ENCODE measurements around the gene GRB2.
"Not testable (repeated sequence)": the region's sequence is repeated elsewhere in the genome, so short reads cannot be mapped to it uniquely, and the experiment has no call there.

Gene GRB2

DNA sequence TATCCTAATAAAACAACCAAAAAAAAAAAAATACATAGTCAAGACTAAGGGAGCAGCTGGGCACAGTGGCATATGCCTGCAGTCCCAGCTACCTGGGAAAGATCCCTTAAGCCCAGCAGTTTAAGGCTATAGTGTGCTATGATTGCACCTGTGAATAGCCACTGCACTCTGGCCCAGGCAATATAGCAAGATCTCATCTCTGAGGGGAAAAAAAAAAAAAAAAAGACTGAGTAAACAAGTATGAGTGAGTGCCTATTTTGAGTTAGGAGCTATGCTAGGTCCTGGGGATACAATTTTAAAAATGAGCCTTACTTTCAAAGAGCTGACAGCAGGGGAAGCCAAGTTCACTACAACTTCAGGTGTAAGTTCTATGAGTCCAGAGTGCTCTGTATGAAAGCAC, 55.4 kb downstream of the GRB2 start:
- Histone ChIP-seq H3K36me3 (ENCODE audit: control insufficient read depth, insufficient read depth, low read length) (no peaks in the 10 kb centered on the region; the same call in none of the 2 replicates), H3K27me3 (replicated peaks; ENCODE audit: control insufficient read depth, insufficient read depth, low read length) (no peaks in the 10 kb centered on the region), H3K4me3 (replicated peaks; ENCODE audit: low read depth, low read length) (no peak overlapping the region)
- TF ChIP-seq, protein P1, sequence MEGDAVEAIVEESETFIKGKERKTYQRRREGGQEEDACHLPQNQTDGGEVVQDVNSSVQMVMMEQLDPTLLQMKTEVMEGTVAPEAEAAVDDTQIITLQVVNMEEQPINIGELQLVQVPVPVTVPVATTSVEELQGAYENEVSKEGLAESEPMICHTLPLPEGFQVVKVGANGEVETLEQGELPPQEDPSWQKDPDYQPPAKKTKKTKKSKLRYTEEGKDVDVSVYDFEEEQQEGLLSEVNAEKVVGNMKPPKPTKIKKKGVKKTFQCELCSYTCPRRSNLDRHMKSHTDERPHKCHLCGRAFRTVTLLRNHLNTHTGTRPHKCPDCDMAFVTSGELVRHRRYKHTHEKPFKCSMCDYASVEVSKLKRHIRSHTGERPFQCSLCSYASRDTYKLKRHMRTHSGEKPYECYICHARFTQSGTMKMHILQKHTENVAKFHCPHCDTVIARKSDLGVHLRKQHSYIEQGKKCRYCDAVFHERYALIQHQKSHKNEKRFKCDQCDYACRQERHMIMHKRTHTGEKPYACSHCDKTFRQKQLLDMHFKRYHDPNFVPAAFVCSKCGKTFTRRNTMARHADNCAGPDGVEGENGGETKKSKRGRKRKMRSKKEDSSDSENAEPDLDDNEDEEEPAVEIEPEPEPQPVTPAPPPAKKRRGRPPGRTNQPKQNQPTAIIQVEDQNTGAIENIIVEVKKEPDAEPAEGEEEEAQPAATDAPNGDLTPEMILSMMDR (IDR thresholded peaks at IDR 0.05; ENCODE audit: insufficient read depth, low read length, poor library complexity, severe bottlenecking): no peak
- DNase-seq (ENCODE audit: extremely low read depth, insufficient read length): no peak

DNA sequence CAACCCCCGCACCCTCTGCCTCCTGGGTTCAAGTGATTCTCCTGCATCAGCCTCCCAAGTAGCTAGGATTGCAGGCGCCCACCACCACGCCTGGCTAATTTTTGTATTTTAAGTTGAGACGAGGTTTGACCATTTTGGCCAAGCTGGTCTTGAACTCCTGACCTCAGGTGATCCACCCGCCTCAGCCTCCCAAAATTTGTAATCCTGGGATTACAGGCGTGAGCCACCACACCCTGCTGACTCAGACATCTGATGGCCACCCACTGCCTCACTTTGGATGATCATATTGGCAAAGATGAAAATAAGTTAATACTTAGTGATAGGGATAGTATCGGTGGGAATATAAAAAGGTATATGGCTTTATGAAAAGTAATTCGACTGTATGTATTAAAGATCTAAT, 55.9 kb downstream of the GRB2 start:
- H3K36me3 ChIP-seq (ENCODE audit: control insufficient read depth, insufficient read depth, low read length): no peaks in the 10 kb centered on the region; the same call in none of the 2 replicates
- no peaks in the 10 kb centered on the region for H3K27me3 ChIP-seq (replicated peaks; ENCODE audit: control insufficient read depth, insufficient read depth, low read length)
- no peak overlapping the region for H3K4me3 ChIP-seq (replicated peaks; ENCODE audit: low read depth, low read length)
- TF ChIP-seq, protein P1 (IDR thresholded peaks at IDR 0.05; ENCODE audit: insufficient read depth, low read length, poor library complexity, severe bottlenecking): no peak
- DNase-seq (ENCODE audit: extremely low read depth, insufficient read length): no peak

DNA sequence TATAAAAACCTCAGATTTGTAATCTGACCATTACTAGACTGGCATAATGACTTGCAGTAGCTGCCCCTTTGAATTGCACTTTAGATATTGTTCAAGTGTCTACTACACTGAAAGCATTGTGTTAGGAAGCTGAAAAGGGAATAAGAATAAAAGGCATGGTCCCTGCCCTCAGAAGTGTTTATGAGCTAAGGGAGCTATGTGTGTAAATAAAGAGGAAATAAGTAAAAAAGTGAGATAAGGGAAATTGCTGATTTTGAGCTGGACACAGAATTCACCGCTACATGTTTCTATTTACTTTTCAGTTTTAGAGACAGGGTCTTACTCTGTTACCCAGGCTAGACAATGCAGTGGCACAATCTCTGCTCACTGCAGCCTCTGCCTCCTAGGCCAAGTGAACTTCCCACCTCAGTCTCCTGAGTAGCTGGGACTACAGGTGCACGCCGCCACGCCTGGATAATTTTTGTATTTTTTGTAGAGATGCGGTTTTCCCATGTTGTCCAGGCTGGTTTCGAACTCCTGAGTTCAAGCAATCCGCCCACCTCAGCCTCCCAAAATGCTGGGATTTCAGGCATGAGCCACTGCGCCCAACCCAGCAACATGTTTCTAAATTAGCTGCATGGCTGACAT, 57.0 kb downstream of the GRB2 start:
- TF ChIP-seq, protein P1 (IDR thresholded peaks at IDR 0.05; ENCODE audit: insufficient read depth, low read length, poor library complexity, severe bottlenecking): no peak
- H3K27me3 ChIP-seq (replicated peaks; ENCODE audit: control insufficient read depth, insufficient read depth, low read length): no peaks in the 10 kb centered on the region
- no peak overlapping the region for H3K4me3 ChIP-seq (replicated peaks; ENCODE audit: low read depth, low read length)
- H3K36me3 ChIP-seq (ENCODE audit: control insufficient read depth, insufficient read depth, low read length): no peaks in the 10 kb centered on the region; the same call in 1 of the 2 replicates
- no peak for DNase-seq (ENCODE audit: extremely low read depth, insufficient read length)

DNA sequence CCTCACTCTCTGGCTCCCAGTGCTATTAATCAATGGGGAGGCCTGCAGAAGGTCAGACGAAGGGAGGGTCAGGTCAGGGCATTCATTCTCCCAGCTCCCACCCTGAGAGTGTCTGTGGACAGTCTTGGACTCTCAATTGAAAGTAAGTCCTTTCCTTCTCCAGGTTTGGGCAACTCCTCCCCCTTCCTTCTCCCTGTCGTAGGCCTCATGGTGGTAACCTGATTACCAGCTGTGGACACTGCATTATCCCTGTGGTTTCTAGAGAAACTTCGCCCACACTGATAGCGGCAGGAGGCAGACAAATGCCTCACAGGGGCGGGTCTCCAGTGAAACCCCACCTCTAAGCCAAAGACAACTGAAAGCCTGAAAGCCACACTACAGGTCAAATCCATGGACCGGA, 58.6 kb downstream of the GRB2 start:
- no peaks in the 10 kb centered on the region for H3K36me3 ChIP-seq (ENCODE audit: control insufficient read depth, insufficient read depth, low read length)
- DNase-seq (ENCODE audit: extremely low read depth, insufficient read length): no peak
- TF ChIP-seq, protein P1 (IDR thresholded peaks at IDR 0.05; ENCODE audit: insufficient read depth, low read length, poor library complexity, severe bottlenecking): no peak
- H3K27me3 ChIP-seq (replicated peaks; ENCODE audit: control insufficient read depth, insufficient read depth, low read length): no peaks in the 10 kb centered on the region
- peak overlapping the region; percentile 51 for H3K4me3 ChIP-seq (replicated peaks; ENCODE audit: low read depth, low read length)

DNA sequence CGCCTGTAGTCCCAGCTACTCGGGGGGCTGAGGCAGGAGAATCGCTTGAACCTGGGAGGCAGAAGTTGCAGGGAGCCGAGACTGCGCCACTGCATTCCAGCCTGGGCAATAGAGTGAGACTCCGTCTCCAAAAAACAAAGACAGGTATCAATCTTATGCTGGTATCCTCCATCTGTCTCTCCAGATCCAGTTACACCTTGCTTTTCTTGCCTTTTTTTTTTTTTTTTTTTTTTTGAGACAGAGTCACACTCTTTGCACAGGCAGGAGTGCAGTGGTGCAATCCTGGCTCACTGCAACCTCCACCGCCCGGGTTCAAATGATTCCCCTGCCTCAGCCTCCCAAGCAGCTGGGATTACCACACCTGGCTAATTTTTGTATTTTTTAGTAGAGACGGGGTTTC, 59.1 kb downstream of the GRB2 start:
- H3K36me3 ChIP-seq (ENCODE audit: control insufficient read depth, insufficient read depth, low read length); H3K27me3 ChIP-seq (replicated peaks; ENCODE audit: control insufficient read depth, insufficient read depth, low read length); DNase-seq (ENCODE audit: extremely low read depth, insufficient read length): not testable (repeated sequence)
- peak overlapping the region; percentile 51 for H3K4me3 ChIP-seq (replicated peaks; ENCODE audit: low read depth, low read length)

DNA sequence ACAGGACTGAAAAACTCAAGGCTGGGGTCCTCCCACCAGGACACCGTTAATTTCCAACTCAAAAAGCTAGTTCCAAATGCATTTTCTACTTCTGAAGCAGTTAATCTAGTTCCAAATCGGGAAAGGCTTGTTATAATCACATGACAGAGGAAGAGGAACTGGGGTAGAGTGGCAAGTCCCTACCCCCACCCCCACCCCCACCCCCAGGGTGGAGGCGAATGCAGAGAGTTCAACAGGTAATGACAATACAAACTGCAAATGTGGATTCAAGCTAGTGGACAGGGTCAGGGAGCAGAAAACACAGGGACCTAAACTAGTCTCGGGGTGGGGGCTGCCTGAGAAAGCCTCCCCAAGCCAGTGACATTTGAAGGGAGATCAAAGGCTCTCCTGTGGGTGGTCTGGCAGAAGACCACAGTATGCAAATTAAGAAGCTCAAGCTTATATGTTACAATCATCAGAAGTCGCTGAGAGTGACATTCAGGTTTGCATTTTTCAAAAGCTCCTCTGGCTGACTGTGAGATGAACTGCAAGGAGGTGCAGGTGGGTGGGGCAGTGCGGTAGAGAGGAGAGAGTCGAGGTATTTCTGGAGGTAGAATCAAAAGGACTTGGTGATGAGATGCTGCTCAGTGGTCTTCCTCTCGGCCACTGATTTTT, 59.8 kb downstream of the GRB2 start:
- peak; percentile 83 for DNase-seq (ENCODE audit: extremely low read depth, insufficient read length)
- no peaks in the 10 kb centered on the region for H3K27me3 ChIP-seq (replicated peaks; ENCODE audit: control insufficient read depth, insufficient read depth, low read length)
- peak overlapping the region; percentile 37 for H3K4me3 ChIP-seq (replicated peaks; ENCODE audit: low read depth, low read length)
- no peaks in the 10 kb centered on the region for H3K36me3 ChIP-seq (ENCODE audit: control insufficient read depth, insufficient read depth, low read length)
- TF ChIP-seq, protein P1 (IDR thresholded peaks at IDR 0.05; ENCODE audit: insufficient read depth, low read length, poor library complexity, severe bottlenecking): no peak
